SKM-1 (cell line): ENCODE data around the gene AQP12B.
"Not testable (repeated sequence)": the region's sequence is repeated elsewhere in the genome, so short reads cannot be mapped to it uniquely, and the experiment has no call there.

Experiments used
- DNase-seq: peaks from one replicate; lab custom pipeline; 2025; ENCODE audit not compliant: unreplicated experiment; lab: John Stamatoyannopoulos, UW

Gene AQP12B, protein sequence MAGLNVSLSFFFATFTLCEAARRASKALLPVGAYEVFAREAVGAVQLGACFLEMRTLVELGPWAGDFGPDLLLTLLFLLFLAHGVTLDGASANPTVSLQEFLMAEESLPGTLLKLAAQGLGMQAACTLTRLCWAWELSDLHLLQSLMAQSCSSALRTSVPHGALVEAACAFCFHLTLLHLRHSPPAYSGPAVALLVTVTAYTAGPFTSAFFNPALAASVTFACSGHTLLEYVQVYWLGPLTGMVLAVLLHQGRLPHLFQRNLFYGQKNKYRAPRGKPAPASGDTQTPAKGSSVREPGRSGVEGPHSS

GRCh38 chr2:240682431-240683224 lies at the start of gene AQP12B:
TSS of gene AQP12B (minus strand) at chr2:240682885. CDS start at chr2:240682837, 48 bp downstream.
- not testable (repeated sequence) for DNase-seq

- DNase-seq, result no peak
Measured at GRCh38 chr2:240732184-240732583, 49.5 kb upstream of the AQP12B start.

- DNase-seq, result no peak
Measured at GRCh38 chr2:240731178-240731545, 48.5 kb upstream of the AQP12B start.

- DNase-seq, result no peak
Measured at GRCh38 chr2:240730501-240731177, 48.0 kb upstream of the AQP12B start.

- no peak for DNase-seq
Measured at GRCh38 chr2:240728827-240729226, 46.1 kb upstream of the AQP12B start.

GRCh38 chr2:240728361-240728760 lies 45.7 kb upstream of the AQP12B start:
- no peak for DNase-seq

DNA sequence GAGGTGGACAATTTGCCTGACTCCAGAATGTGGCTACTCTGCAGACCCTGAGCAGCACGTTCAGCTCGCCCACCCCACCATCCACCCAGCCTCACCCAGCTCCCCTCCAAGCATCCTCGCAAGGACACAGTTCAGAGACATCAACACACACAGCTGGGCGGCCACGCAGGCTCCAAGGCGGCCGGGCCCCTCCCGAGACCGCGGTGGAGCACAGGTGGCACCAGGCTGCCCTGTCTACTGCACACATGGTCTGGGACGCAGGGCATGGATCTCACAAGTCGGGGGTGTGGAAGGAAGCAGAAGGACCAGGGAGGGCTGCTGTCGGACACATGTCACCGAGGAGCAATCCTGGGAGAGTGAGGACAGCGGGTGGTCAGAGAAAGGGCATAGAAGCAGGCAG lies 45.2 kb upstream of the AQP12B start:
- no peak for DNase-seq

DNA sequence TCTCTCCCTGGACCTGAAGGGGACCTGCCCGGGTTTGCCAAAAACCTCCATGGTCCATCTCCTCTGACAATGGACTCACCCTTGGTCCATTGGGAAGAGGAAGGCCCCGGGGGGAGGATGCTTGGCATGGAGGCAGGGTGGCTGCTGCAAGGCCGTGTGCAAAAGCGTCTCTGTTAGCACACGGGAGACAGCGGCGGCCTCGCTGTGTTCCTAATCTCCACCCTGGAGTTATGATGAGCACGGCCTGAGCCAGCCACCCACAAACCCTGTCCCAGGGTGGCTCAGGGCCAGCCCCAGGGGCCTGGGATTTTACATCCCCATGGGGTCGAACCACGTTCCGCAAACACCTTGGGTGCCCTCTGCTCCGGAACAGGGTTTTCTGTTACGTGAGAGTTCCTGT lies 44.8 kb upstream of the AQP12B start:
- DNase-seq, result no peak

- DNase-seq, result no peak
Measured at GRCh38 chr2:240726876-240727275, 44.2 kb upstream of the AQP12B start.

DNA sequence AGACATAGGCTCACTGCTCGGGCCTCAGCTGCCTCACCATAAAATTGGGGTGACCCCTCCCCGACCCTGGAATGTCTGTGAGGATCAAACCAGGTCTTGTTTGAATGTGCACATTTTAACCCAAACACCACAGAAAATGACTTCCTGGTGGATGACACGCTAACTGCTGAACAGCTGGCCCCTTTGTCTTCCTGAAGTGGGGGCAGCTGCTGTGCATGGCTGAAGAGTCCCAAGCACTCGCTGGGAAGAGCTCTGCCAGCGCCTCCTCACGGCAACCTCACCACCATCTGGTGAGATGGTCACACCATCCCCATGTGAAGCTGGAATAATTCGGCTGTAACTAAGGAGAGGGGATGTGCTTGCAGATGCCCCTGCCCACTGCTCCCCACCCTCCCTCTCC lies 43.0 kb upstream of the AQP12B start:
- DNase-seq, result no peak

- no peak for DNase-seq
Measured at GRCh38 chr2:240725266-240725665, 42.6 kb upstream of the AQP12B start.

- DNase-seq, result no peak
Measured at GRCh38 chr2:240724431-240724830, 41.7 kb upstream of the AQP12B start.

GRCh38 chr2:240723851-240724250 lies 41.2 kb upstream of the AQP12B start:
- no peak for DNase-seq

GRCh38 chr2:240722796-240723735 lies 40.4 kb upstream of the AQP12B start:
- no peak for DNase-seq

DNA sequence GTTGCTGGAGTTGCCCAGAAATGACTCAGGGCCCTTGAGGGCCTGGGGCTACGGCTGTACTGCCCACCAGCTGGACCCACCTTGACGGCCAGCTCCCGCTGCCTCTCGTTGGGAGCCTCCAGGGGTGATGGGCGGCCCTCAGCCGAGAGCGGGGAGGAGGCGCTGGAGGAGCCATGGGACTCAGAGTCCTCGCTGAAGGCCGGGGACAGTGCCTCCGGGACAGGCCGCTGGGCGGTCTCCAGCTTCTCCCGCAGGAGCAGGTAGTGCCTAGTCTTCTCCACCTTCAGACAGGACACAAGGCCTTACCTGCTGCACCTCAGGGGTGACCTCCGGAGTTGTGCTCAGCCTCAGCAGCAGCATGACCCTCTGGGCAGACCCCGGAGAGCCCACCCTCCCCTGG lies 39.7 kb upstream of the AQP12B start:
- no peak for DNase-seq

DNA sequence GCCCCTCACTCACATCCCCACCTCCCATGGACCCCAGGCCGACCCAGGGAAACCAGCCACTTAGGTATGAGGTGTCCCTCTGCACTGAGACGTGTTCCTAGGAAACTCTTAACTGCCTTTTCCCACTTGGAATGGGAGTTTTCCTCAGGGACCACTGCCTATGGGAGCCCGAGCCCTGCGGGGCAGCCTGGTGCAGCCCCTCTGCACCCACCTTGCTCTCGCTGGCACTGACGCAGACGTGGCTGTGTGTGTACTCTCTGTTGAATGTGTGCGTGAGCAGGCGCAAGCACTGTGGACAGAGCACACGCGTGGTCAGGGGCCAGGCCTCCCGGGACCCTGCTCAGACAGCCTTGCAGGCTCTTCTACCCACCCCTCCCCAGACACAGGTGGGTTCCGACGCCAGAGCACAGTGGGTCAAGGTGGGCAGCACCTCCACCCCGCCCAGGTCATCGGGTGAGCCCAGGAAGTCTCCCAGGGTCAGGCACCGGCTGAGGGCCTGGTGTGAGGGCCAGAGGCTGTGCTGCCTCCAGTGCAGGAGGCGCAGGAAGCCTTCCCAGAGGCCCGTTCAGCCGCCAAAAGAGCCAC lies 39.0 kb upstream of the AQP12B start:
- no peak for DNase-seq

DNA sequence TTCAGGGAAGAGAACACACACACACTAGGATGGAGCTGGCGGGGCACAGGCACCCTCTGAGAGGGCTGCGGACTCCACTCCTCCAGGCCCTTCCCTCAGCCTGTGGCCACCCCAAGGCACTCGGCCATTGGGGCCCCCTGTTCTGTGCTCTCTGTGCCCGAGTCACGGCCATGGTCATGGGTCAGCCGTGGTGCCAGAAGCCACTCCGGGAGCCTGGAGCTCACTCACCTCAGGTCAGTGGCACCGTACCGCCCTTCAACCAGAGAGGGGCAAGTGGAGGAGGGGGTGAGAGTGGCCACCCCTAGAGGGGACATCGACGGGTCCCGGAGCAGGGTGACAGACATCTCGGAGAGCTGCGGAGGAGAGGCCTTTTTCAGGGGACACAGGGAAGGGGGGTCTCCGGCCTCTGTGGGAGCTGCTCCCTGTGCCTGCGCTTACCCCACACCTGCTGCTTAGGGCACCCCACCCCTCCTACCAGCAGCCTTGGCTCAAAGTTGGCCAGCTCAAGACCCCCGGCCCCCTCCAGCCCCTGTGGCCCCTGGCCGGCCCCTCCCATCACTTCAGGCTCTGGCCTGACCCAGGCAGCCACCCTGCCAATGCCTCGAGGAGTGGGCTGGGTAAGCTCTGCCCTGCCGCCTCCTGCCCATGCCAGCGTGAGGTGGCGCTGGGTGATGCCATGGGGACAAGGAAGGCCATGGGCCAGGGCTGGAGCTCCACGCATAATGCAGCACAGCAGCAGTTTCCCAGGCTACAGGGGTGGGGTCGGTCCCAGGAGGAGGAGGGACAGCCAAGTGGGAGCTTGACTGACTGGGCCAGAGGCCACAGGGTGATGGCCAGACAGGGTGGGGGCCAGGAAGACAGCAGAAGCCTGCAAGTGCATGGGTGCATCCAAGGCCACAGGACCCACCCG lies 38.3 kb upstream of the AQP12B start:
- DNase-seq, result no peak

GRCh38 chr2:240719676-240720545 lies 37.2 kb upstream of the AQP12B start:
- DNase-seq, result no peak
